Neural progenitor cell (in vitro differentiated cells): ENCODE measurements around the gene CD74.

Experiments used
- CTCF ChIP-seq: fragments of 200-600 bp; sonication (generic); IDR thresholded peaks from 2 replicates; pipeline ENCODE4 v1.5.1; 2017; ENCODE audit warnings: antibody characterized with exemption, mild to moderate bottlenecking
- EZH2phosphoT487 ChIP-seq: fragments of 200-600 bp; sonication (generic); IDR thresholded peaks from 2 replicates; pipeline ENCODE4 v1.6.1; 2017; ENCODE audit warnings: antibody characterized with exemption

DNA sequence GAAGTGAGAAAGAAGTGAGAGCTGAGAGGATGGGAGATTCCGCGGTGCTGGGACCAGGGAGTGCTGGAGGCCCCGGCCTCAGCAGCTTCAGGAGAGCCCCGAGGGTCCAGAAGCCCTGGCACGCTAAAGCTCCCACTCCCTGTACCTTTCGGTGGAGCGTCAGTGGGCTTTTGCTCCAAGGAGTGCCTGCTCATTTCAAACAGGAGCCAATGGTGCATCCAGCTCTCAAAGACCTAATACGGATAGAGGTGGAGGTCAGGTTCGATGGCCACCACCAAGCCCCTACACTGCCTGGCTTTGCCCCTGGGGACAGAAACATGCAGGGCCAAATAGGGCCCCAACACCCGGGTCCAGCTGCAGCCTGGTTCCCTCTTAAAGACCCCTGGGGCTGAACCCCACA is 8.2 kb downstream of the CD74 start:
- no peak for TF ChIP-seq CTCF
- no peak for TF ChIP-seq EZH2phosphoT487
